Muscle of arm (tissue), 12 donors: ENCODE results near the gene MROH2B. TPM values are rescaled to one million over a fixed set of nuclear protein-coding genes. Genes with fewer than 3 reads are reported as not detected.

Source experiments
- DNase-seq: peaks from one replicate; pipeline ENCODE4 v3.0.0-alpha.2; 2013
- polyA plus RNA-seq, 12 donors: library from polyadenylated mRNA; unstranded; fragments of 120-200 nt; gene quantifications; one replicate each; pipeline ENCODE4 v1.2.1, GENCODE V29; 2013; ENCODE audit not compliant: insufficient read length in 12 of 12

MROH2B gene
- polyA plus RNA-seq, 12 donors = 0.07 to 0.10 (median 0.08) TPM; not detected in 8

DNA sequence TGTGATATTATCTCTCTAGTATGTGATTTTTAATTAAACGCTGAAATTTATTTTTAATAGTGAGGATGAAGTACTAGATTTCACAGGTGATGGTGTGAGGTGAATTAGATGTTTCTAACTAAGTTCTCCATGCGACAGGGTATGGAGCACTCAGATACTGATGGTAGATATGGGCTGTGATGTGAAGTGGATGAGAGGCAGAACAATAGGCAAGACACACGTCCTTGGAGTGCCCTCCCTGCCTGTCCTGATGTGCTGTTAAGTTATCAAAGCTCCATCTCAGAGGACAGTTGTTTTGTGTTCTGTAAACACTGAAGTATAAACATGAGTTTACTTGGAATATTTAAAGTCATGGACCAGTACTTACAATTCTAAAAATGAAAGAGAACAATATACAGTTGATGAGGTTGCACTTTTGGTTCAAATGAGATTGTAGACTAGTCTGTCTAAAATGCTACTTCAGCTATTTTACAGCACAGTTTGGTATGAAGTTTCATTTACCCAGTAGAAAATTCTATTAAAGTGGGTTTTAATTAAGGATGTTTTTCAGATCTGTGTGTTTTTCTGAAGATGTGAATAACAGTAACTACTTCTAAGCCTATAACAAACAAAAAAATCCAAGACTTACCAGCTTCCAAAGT, 97.7 kb downstream of the MROH2B start:
- no peak for DNase-seq

DNA sequence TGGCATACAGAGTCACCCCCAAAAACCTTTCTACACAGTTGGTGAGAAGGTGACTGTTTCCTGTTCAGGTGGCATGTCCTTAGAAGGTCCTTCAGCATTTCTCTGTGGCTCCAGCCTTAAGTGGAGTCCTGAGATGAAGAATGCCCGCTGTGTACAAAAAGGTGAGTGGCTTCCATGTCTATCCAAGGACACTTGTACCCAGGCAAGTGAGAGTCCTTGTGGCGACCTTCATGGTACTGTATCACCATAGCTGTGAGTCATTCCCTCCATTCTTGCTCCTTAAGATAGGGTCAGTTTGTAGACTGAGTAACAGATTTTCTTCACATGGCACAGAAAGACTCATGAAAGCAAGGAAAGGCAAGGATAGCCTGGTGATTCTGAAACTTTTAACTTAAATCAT, 98.7 kb downstream of the MROH2B start:
- DNase-seq = no peak

DNA sequence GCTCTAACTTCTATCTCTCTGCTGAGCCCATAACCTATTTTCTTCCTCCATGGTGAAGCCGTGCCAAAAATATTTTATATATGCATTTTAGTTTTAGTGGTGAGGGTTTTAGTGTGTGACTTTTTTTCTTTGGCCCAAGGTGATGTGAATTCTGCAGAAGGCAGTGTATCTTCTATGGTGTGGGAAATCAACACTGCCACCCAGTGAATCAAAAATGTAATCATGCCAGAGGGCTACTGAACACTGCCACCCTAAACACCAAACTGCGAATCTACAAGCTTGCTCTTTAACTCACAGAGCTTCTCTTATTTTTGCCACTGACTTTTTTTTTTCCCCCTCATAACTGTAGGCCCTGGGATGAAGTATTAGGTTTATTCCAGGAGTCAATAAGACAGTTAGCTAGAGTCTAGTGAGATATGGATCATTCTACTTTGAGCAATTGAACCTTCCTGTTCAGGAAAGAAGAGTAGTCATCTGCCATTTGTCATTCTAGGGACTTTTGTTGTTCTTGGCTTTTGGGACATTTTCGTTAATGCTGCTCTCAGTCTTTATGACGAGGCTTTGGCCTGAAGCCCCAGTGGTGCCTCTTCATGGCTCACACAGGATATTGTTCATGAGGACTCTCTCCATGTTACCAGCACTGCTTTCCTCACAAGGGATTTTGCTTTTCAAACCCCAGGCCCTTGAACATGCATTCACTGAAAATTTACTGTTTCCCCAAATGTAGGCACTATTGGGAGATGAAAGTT, 108.8 kb downstream of the MROH2B start:
- no peak for DNase-seq

DNA sequence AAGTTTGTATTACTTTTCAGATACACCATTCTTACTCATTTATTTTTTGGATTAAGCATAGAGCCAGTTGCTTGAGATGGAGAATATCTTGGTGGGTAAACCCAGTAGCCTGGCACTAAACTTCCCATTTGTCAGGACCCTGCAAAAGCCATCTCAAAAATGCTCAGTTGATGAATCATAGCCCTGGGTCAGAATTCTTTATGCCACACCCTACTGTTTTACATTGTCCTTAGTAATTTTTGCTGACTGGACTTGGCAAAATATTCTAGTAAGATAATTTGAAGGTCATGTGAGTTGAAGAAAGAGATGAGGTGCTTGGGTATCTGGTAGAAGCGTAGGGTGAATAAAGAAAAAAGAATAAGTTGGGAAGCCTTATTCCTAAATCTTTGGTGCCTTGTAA, 111.1 kb downstream of the MROH2B start:
- DNase-seq = no peak

DNA sequence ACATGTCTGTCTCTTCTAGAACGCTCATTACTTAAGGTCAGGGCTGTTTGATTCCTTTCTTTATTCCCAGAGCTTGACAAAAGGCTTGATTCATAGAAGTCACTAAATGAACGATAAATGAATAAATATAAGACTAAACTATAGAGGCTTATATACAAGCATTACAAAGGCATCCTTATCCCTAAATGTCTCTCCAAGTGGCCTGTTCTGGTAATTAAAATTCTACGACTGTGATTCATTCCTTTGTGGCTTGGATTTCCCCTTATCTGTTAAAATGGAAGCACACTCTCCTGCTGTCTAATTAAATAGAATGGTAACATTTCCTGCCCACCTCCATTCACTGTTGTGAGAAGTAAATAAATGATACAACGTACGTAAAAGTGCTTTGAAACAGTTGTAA, 112.3 kb downstream of the MROH2B start:
- no peak for DNase-seq

DNA sequence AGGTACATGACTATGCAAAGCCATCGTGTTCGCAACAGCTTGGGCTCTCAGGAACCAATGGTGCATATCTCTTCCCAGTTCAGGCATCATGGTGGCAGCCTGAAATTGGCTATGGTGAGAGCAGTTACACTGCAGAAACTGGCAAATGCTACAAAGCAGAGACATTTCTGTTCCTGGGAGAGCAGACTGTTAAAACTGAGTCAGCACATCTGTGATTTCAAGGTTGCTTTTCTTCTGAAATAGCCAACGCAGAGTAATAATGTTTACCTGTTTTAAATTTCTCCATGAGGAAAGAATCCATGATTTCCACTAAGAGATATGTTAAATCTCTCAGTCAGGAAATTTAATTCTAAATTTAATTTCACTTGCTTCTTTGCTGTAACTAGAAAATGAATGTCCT, 114.1 kb downstream of the MROH2B start:
- no peak for DNase-seq

DNA sequence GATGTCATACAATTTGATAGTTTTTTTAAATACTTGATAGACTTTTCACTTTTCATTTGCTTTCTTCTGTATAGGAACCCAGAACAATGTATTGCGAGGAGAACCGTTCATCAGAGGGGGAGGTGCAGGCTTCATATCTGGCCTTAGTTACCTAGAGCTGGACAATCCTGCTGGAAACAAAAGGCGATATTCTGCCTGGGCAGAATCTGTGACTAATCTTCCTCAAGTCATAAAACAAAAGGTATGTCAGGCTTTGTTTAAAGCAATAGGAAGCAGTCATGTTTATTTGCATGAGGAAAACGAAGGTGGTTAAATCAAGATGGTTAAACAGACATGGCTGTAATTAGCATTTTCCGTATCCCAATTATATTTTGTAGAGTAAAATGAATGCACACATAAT, 115.8 kb downstream of the MROH2B start:
- no peak for DNase-seq

Other genes starting within 250 kb of the MROH2B start
- gene RPL37, start 236.1 kb downstream of the MROH2B start, polyA plus RNA-seq = 1,000 to 10,000 TPM in 11 of 12 donors, not detected in 1; 1,250 to 3,217 (median 2,474) TPM
- 1 to 10 TPM in 11 of 12 donors, not detected in 1; 1.5 to 4.8 (median 2.0) TPM for gene CARD6, start 230.0 kb downstream of the MROH2B start, polyA plus RNA-seq
- 10 to 100 TPM in 1 of 12 donors, 1 to 10 TPM in 10, not detected in 1; 1.3 to 10.1 (median 2.9) TPM for gene C7, start 161.8 kb downstream of the MROH2B start, polyA plus RNA-seq
- under 1 TPM in 7 of 12 donors, not detected in 5; 0.12 to 0.67 (median 0.25) TPM for gene C6, start 142.2 kb upstream of the MROH2B start, polyA plus RNA-seq